NB4 (cell line): ENCODE measurements around the gene INPP5B.

ENCODE experiments used
- DNase-seq: peaks from one replicate; pipeline ENCODE4 v3.0.0; 2010; ENCODE audit warnings: low read depth
- H3K4me3 ChIP-seq: one replicate; pipeline ENCODE4 v1.5.1; 2011; ENCODE audit warnings: mild to moderate bottlenecking, low read depth, low read length, moderate library complexity
- CTCF ChIP-seq: IDR thresholded peaks from one replicate; pipeline ENCODE4 v1.5.1; 2012; ENCODE audit warnings: low read depth, low read length
- MAX ChIP-seq: IDR thresholded peaks from 2 replicates; pipeline ENCODE4 v1.6.1; 2011; ENCODE audit warnings: low read depth, low read length
- MYC ChIP-seq: IDR thresholded peaks from 2 replicates; pipeline ENCODE4 v1.6.1; 2011; ENCODE audit warnings: low read depth, low read length
- POLR2A ChIP-seq: IDR thresholded peaks from 2 replicates; pipeline ENCODE4 v1.6.1; 2011; ENCODE audit warnings: mild to moderate bottlenecking; ENCODE audit not compliant: insufficient read length; ENCODE audit errors: extremely low read depth

The INPP5B gene

GRCh38 chr1:37866491-37866890 is 80.4 kb downstream of the INPP5B start:
- no peak for TF ChIP-seq CTCF
- no peak for TF ChIP-seq MYC
- no peak for TF ChIP-seq MAX
- TF ChIP-seq POLR2A: no peak
- no peak overlapping the region for H3K4me3 ChIP-seq
- DNase-seq: no peak

GRCh38 chr1:37865348-37866120 is 81.3 kb downstream of the INPP5B start:
- TF ChIP-seq MAX (no peak), POLR2A (no peak), CTCF (no peak), MYC (no peak)
- no peak overlapping the region for H3K4me3 ChIP-seq
- no peak for DNase-seq

DNA sequence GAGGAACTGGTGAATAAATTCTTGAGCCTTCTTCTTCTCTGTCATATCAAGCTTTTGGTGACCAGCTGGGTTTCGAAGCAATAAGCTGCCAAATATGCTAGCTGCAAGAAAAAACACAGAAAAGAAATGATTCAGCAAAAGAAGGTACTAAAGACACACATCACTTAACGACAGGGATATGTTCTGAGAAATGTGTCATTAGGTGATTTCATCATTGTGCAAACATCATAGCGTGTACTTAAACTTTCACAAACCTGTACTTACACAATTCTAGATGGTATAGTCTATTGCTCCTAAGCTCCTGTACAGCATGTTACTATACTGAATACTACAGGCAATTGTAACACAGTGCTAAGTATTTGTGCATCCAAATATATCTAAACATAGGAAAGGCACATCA is 84.5 kb downstream of the INPP5B start:
- no peak overlapping the region for H3K4me3 ChIP-seq
- TF ChIP-seq POLR2A (no peak), MYC (no peak), CTCF (no peak), MAX (no peak)
- no peak for DNase-seq

GRCh38 chr1:37861151-37861550 is 85.7 kb downstream of the INPP5B start:
- DNase-seq: no peak
- H3K4me3 ChIP-seq: no peak overlapping the region
- TF ChIP-seq MYC (no peak), CTCF (no peak), POLR2A (no peak), MAX (no peak)

DNA sequence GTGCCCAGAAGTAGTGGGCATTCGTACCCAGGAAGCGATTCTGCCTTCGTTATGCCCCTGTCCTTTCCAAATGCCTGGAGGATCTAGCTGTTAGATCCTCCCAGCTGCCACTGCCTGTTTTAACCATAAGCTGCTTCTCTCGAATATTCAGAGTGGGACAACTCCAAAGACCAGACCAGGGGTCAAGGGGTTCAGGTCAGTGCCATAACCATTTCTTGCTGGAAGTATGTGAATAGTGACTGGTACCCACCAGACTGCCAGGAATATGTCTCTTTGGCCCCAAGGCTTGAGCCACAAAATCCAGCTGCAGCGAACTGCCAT is 86.5 kb downstream of the INPP5B start:
- H3K4me3 ChIP-seq: peak overlapping the region; percentile 96
- DNase-seq: no peak
- TF ChIP-seq POLR2A (no peak), MYC (no peak), CTCF (no peak), MAX (no peak)
